Stimulated activated CD8-positive, alpha-beta memory T cell treated with anti-CD3 and anti-CD28 coated beads, Interleukin-4, amount 100 ng/mL, for 1 hour (primary cell): ENCODE measurements around the gene VSIR.

ENCODE experiments used
- DNase-seq, 2 donors: peaks; one replicate each; pipeline ENCODE4 v3.0.0-alpha.2; 2020; ENCODE audit warnings: low read depth in 2 of 2, low spot score in 1 of 2

The VSIR gene

DNA sequence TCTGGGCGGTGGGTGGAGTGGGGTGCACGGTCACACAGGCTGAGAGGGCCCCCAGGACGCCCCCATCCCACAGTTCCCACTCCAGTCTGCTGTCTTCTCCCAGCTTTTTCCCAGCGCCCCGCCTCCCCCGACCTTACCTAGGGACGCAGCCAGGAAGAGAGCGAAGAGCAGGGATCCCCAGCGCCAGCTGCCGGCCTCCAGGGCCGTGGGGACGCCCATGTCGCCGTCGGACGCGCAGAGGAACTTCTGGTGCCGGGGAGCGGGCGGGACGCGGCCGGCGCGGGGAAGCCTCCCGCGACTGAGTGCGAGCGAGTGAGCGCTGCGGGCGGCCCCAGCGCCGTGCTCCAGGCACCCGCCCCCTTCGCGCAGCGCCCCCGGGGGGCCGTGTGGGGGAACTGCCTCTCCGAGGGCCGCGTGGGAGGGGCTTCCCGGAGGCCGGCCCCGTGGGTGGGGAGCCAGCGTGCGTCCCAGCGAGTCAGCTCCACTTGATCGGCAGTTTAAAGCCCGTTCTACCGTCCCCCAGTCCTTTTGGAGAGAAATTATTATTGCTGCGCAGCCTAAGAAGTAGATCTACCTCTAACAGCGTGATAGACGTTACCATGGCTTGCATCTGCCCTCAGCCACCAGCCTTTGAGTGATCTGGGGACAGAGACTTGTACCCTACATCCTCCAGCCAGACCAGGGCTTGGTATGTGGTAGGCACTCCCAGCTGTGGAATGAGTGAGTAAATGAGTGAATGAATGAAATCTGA, at the start of gene VSIR:
Gene VSIR (minus strand): TSS at position 300 of the 751 bp plus-strand sequence. CDS start 81 bp downstream, at position 219.
- DNase-seq = peak; percentile 87 to 92

DNA sequence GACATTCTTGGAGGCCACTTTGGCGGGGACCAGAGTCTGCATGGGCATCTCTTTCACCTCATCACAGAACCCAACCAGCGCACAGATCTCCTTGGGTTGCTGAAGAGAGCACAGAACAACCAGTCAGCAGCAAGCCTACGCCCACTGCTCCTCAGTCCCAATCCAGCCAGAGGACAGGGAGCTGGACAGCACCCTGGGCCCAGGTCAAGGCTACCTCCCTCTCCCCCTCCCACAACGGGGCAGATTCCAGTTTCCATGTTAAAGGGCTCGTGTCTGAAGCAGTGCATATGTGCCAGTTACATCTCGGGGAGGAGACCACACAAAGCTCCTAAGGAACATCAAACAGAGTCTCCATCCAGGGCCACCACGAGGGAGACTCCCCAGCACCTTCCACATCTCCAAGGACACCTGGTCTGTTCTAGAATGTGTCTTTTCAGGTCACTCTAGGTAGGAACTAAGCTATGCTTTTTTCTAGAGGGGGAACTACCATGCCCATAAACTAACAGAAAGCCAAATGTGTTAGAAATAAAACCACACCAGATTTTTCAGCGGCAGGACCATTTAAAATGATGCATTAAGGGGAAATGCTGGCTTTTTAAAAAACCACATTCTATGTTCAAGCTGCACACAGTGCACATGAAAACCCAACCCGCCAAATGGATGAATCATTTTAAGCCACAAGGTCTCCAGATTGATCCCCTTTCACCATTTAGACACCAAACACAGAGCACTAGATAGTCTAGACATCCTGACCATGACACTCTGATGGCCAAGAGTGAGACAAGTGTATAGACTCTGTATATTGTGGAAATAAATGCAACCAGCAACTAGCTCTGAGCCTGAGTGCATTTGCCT, 48.8 kb upstream of the VSIR start:
- DNase-seq = no peak

DNA sequence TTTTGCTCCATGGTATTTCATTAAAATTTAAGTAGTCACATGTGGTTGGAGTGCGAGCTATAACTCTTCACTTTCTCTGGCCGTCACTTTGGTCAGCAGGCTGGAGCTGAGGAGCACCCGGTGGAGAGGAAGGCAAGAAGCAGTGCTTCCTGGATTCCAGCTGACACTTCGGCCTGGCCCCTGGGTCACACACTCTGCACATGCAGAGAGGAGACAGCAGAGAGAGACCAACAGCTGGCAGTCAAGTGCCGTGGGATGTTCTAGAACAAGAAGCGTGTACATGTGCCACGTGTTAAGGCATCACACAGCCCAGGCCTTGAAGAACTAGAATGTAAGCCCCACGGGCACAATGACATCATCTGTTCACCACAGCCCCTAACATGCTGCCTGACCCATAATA, 47.6 kb upstream of the VSIR start:
- DNase-seq = no peak

- no peak for DNase-seq
Measured at GRCh38 chr10:71819985-71820384, 46.7 kb upstream of the VSIR start.

GRCh38 chr10:71819441-71819861, 46.1 kb upstream of the VSIR start:
- DNase-seq = no peak

- no peak for DNase-seq
Measured at GRCh38 chr10:71818674-71819260, 45.4 kb upstream of the VSIR start.

- DNase-seq = no peak
Measured at GRCh38 chr10:71817831-71818655, 44.7 kb upstream of the VSIR start.

DNA sequence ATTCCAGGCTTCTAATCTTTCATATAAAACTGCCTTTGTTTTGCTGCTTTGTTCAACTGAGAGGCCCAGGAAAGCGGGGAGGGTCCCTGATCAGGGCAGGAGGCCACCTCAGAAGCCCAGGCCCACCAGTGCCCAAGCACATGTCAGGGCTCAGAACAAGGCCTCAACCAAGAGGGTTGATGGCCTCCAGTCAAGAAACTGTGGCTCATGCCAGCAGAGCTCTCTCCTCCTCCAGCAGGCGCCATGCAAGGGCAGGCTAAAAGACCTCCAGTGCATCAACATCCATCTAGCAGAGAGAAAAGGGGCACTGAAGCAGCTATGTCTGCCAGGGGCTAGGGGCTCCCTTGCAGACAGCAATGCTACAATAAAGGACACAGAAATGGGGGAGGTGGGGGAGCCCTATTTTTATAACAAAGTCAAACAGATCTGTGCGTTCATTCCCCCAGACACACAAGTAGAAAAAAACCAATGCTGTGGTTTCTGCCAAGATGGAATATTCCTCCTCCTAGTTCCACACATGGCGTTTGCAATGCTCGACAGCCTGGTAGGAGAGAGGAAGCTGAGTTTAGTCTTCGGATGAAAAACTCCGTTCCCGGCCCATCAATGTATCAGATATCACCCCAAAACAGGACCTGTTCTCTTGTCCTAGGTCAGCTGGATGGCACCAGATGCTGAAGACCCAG, 43.8 kb upstream of the VSIR start:
- DNase-seq = no peak

- no peak for DNase-seq
Measured at GRCh38 chr10:71816421-71816851, 43.1 kb upstream of the VSIR start.

DNA sequence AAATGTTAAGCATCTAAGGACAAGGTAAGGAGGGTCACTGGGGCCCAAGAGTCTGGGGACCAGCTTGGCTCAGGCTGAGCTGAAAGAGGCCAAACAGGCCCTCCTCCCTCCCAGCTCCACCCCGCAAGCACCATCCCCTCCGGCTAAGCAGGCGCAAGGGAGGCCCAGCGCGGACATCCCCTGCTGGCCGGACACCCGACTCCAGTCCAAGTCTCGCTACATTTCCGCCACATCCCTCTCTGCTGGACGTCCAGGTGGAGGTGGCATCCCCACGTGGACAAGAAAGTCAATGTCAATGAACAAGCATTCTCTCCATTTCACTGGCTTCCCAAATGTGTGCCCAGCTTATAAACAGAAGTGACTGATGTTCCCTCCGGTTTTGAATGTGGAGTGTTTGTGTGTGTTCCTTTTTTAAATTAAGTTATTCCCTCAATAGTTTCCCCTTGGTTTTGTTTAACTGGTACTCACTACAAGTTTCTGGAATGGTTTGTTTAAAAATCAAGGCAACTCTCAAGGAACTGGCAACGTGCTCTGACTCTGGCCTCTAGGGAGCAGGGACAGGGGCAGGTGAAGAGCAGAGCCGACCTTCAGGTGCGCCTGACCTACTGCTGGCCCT, 42.3 kb upstream of the VSIR start:
- DNase-seq = no peak

DNA sequence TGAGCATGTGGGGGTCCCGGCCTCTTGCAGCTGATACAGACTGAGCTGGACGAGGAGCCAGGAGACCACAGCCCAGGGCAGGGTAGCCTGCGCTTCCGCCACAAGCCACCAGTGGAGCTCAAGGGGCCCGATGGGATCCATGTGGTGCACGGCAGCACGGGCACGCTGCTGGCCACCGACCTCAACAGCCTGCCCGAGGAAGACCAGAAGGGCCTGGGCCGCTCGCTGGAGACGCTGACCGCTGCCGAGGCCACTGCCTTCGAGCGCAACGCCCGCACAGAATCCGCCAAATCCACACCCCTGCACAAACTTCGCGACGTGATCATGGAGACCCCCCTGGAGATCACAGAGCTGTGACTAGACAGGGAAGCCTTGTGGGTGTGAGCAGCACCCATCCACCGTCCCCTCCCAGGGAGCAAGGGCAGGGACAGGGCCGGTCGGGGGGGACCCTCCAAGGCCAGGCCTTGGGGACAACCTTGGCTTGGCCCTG, 41.6 kb upstream of the VSIR start:
- DNase-seq = no peak

DNA sequence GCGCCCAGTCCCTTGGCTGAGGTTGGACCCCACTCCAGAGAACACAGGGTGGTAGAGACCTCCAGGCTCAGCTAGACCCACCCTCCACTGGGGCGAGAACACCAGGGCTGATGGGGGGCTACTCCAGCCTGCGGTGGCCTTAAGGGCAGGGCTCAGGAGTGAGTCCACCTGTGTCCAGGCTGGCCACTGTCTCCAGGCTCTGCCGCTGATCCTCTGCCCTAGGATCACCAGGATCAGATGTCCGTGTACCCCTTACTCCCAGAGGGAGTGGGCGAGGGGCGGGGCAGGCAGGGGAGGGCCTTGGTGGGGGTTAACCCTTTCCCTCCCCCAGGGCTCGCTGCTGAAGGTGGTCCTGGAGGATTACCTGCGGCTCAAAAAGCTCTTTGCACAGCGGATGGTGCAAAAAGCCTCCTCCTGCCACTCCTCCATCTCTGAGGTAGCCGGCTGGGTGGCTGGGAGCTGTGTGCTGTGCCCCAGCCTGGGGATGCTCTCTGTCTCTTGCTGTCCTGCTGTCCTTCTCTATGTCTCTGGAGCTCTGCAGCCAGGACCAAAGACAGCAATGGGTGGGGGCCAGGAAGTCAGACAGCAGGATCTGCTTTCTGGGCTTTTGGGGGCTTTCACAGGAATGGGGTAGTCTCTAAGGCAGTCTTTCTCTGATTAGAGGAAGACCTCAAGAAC, 39.7 kb upstream of the VSIR start:
- no peak for DNase-seq

DNA sequence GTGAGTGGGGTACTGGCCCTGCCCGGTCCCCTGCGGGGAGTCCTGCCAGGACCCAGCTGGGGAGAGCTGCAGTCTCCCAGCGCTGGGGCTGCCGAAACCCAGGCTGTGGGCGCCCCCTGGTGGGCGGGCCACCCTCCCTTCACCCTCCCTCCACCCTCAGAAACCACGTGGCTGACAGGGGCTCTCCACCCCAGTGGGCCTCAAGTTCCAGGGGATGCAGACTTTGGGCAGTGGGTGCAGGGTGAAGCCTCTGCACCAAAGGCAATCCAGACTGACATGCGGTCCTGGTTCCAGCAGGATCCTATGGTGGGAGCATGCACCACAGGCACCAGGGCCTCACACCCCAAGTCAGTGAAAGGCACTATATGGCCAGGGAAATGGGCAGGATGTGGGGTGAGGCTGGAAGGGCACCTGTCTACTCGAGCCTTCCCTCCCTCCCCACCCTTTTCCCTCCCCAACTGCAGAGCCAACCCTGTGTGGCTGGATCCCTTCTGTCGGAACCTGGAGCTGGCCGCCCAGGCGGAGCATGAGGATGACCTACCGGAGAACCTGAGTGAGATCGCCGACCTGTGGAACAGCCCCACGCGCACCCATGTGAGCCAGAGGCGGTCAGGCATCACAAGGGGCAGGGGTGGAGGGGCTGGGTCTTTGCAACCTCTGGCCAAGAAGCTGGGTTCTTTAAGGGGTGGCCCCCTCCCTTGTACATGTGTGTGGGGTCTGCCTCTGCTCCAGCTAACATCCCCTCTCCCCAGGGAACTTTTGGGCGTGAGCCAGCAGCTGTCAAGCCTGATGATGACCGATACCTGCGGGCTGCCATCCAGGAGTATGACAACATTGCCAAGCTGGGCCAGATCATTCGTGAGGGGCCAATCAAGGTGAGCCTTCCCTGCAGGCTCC, 38.9 kb upstream of the VSIR start:
- peak; percentile 66 for DNase-seq

- no peak for DNase-seq
Measured at GRCh38 chr10:71811351-71811750, 38.0 kb upstream of the VSIR start.

DNA sequence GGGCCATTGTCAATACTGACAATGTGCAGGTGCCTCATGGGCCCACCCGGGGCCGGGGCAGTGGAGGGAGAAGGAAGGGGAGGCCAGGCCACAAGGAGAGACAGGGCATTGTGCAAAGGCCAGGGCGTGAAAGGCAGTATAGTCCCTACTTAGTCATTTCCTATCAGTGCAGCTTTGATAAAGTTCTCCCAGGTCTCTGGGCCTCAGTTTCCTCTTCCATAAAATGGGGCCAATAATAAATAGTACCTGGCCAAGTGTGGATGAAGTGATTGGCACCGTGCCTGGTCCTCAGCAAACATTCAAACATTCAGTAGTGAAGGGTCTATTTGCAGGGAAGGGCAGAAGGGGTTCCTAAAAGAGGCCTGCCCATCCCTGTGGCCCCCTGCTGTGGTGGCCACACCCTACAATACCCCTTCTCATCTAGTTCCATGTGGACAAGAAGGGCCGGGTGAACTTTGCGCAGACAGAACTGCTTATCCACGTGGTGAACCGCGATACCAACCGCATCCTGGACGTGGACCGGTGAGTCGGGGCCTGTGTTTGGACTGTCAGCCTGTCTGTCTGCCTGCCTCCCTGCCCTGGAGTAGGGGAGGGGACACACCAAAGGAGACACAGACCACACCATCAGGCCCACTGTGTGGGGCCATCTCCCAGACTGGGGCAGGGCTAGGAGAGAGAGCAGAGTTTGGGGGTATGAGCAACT, 36.9 kb upstream of the VSIR start:
- DNase-seq = no peak

- no peak for DNase-seq
Measured at GRCh38 chr10:71809628-71810027, 36.3 kb upstream of the VSIR start.
